MM.1S (cell line): ENCODE results near the gene CAMKK1.
A peak's percentile ranks its signal among the peaks of the same experiment; 100 is the strongest.

Experiments
- DNase-seq: peaks from one replicate; pipeline ENCODE4 v3.0.0-alpha.2; 2015
- H2AFZ ChIP-seq: fragments of 300-600 bp; sonication (generic); 2 replicates; pipeline ENCODE4 v1.6.0; 2016; ENCODE audit warnings: antibody characterized with exemption, low read length
- H3F3A ChIP-seq: fragments of 300-600 bp; sonication (generic); 2 replicates; pipeline ENCODE4 v1.6.1; 2016; ENCODE audit warnings: mild to moderate bottlenecking, antibody characterized with exemption, low read length, moderate library complexity, mixed read lengths; ENCODE audit not compliant: insufficient read depth
- H3K27ac ChIP-seq: fragments of 300-600 bp; sonication (generic); 2 replicates; pipeline ENCODE4 v1.5.1; 2016; ENCODE audit warnings: mild to moderate bottlenecking, low read length
- H3K27me3 ChIP-seq: fragments of 300-600 bp; sonication (generic); replicated peaks from 2 replicates; pipeline ENCODE4 v1.6.0; 2016; ENCODE audit warnings: low read length; ENCODE audit not compliant: insufficient read depth
- H3K36me3 ChIP-seq: fragments of 300-600 bp; sonication (generic); replicated peaks from 2 replicates; pipeline ENCODE4 v1.6.1; 2016; ENCODE audit warnings: mild to moderate bottlenecking, low read length, mixed read lengths; ENCODE audit not compliant: insufficient read depth
- H3K4me1 ChIP-seq: fragments of 300-600 bp; sonication (generic); 2 replicates; pipeline ENCODE4 v1.6.1; 2016; ENCODE audit warnings: low read length, mixed read lengths
- H3K4me2 ChIP-seq: fragments of 300-600 bp; sonication (generic); 2 replicates; pipeline ENCODE4 v1.6.0; 2016; ENCODE audit warnings: low read depth, low read length
- H3K4me3 ChIP-seq: fragments of 300-600 bp; sonication (generic); 2 replicates; pipeline ENCODE4 v1.5.1; 2016; ENCODE audit warnings: low read length, mixed read lengths
- H3K79me2 ChIP-seq: fragments of 300-600 bp; sonication (generic); 2 replicates; pipeline ENCODE4 v1.6.1; 2016; ENCODE audit warnings: mixed run types, low read length, mixed read lengths
- H3K9ac ChIP-seq: fragments of 300-600 bp; sonication (generic); 2 replicates; pipeline ENCODE4 v1.6.1; 2016; ENCODE audit warnings: low read length, mixed read lengths
- H3K9me2 ChIP-seq: fragments of 300-600 bp; sonication (generic); replicated peaks from 2 replicates; pipeline ENCODE4 v1.6.1; 2016; ENCODE audit warnings: mild to moderate bottlenecking, low read length, mixed read lengths; ENCODE audit not compliant: insufficient read depth
- H3K9me3 ChIP-seq: fragments of 300-600 bp; sonication (generic); replicated peaks from 2 replicates; pipeline ENCODE4 v1.6.1; 2016; ENCODE audit warnings: mild to moderate bottlenecking, low read length, mixed read lengths; ENCODE audit not compliant: insufficient read depth
- H4K20me1 ChIP-seq: fragments of 300-600 bp; sonication (generic); 2 replicates; pipeline ENCODE4 v1.6.1; 2016; ENCODE audit warnings: mild to moderate bottlenecking, low read length, moderate library complexity, mixed read lengths; ENCODE audit not compliant: insufficient read depth
- CTCF ChIP-seq: fragments of 300-600 bp; sonication (generic); IDR thresholded peaks from 2 replicates; pipeline ENCODE4 v1.5.1; 2016; ENCODE audit warnings: antibody characterized with exemption, low read length, mixed read lengths
- EZH2 ChIP-seq: fragments of 300-600 bp; sonication (generic); optimal IDR thresholded peaks from 2 replicates; pipeline ENCODE3; 2017; ENCODE audit warnings: low read depth, mild to moderate bottlenecking, antibody characterized with exemption, low read length, mixed read lengths
- EZH2phosphoT487 ChIP-seq: fragments of 300-600 bp; sonication (generic); IDR thresholded peaks from 2 replicates; pipeline ENCODE4 v1.6.1; 2018; ENCODE audit warnings: antibody characterized with exemption, low read length

The CAMKK1 gene

GRCh38 chr17:3909257-3909656, 16.4 kb upstream of the CAMKK1 start:
- Histone ChIP-seq H3F3A (peaks cover 24% of the 10 kb centered on the region), H3K9me3 (no peaks in the 10 kb centered on the region), H3K27ac (no peak overlapping the region), H2AFZ (no peak overlapping the region), H3K27me3 (no peaks in the 10 kb centered on the region), H3K4me3 (no peak overlapping the region), H3K4me2 (no peak overlapping the region), H3K4me1 (peaks cover 20% of the 10 kb centered on the region), H4K20me1 (no peaks in the 10 kb centered on the region), H3K9ac (no peak overlapping the region), H3K9me2 (no peaks in the 10 kb centered on the region), H3K79me2 (peaks cover 31% of the 10 kb centered on the region), H3K36me3 (no peaks in the 10 kb centered on the region)
- no peak for DNase-seq
- TF ChIP-seq EZH2 (no peak), EZH2phosphoT487 (no peak), CTCF (no peak)

DNA sequence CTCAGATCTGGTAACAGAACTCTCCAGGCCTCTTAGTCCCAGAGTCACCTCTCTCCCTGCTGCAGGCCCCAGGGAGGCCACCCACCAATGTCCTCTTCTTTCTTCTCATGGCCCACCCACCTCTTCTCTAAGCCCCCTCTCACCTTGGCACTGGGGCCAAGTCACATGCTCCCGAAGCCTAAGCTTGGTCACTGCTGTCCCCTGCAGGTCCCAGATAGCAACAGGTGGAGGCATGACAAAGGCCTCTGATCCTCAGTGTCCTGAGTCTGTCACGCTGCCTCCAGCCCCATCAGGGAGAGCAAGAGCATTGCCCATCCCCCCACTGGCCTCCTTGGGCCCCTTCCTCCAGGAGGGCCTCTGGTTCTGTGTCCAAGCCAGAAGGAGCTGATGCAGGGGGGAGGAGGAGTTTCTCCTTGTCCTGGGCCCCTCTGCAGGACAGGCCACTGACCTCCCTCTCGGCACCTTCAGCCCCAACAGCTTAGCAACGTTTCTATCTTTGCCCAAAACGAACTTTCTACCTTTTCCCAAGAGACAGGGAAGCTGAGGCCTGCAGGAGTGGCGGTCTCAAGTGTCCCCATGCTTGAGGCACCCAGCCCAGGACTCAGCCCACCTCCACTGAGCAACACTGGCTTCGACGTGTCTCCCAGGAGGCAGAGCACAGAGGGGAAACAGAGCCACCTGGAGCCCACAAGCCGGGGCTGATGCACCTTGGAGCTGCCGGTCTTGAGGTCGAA, 14.8 kb upstream of the CAMKK1 start:
- Histone ChIP-seq H2AFZ (no peak overlapping the region), H4K20me1 (no peaks in the 10 kb centered on the region), H3F3A (peaks cover 21% of the 10 kb centered on the region), H3K4me2 (no peak overlapping the region), H3K9me2 (no peaks in the 10 kb centered on the region), H3K4me3 (no peak overlapping the region), H3K27me3 (no peaks in the 10 kb centered on the region), H3K79me2 (peaks cover 15% of the 10 kb centered on the region), H3K27ac (no peak overlapping the region), H3K36me3 (no peaks in the 10 kb centered on the region), H3K9me3 (no peaks in the 10 kb centered on the region), H3K4me1 (peaks cover 12% of the 10 kb centered on the region), H3K9ac (no peak overlapping the region)
- no peak for DNase-seq
- TF ChIP-seq EZH2phosphoT487, result no peak
- TF ChIP-seq CTCF, result 0 out of 2 replicates have a peak, but pooled peaks have one; percentile 10

GRCh38 chr17:3906881-3907280, 14.0 kb upstream of the CAMKK1 start:
- H3K4me2 ChIP-seq, result no peak overlapping the region
- H2AFZ ChIP-seq, result no peak overlapping the region
- no peaks in the 10 kb centered on the region for H3K27me3 ChIP-seq
- no peaks in the 10 kb centered on the region for H3K9me3 ChIP-seq
- DNase-seq, result no peak
- H3K36me3 ChIP-seq, result no peaks in the 10 kb centered on the region
- H3F3A ChIP-seq, result peaks cover 15% of the 10 kb centered on the region
- H3K27ac ChIP-seq, result no peak overlapping the region
- no peak for TF ChIP-seq EZH2
- no peak for TF ChIP-seq EZH2phosphoT487
- H3K4me1 ChIP-seq, result peaks cover 8% of the 10 kb centered on the region
- H3K4me3 ChIP-seq, result no peak overlapping the region
- no peaks in the 10 kb centered on the region for H4K20me1 ChIP-seq
- no peaks in the 10 kb centered on the region for H3K9me2 ChIP-seq
- no peak overlapping the region for H3K9ac ChIP-seq
- peaks cover 12% of the 10 kb centered on the region for H3K79me2 ChIP-seq

- Histone ChIP-seq H4K20me1 (no peaks in the 10 kb centered on the region), H3K4me1 (no peaks in the 10 kb centered on the region), H3K9me3 (no peaks in the 10 kb centered on the region), H3K4me2 (no peak overlapping the region), H2AFZ (no peak overlapping the region), H3K36me3 (no peaks in the 10 kb centered on the region), H3K27ac (no peak overlapping the region), H3K79me2 (peaks cover 5% of the 10 kb centered on the region; the same call in 1 of the 2 replicates), H3K4me3 (no peak overlapping the region), H3F3A (no peaks in the 10 kb centered on the region), H3K9ac (no peak overlapping the region), H3K27me3 (no peaks in the 10 kb centered on the region), H3K9me2 (no peaks in the 10 kb centered on the region)
- no peak for TF ChIP-seq EZH2
- TF ChIP-seq CTCF, result no peak
- TF ChIP-seq EZH2phosphoT487, result no peak
- DNase-seq, result no peak
Observed at GRCh38 chr17:3905017-3905520, 12.2 kb upstream of the CAMKK1 start.
